GM12874 (cell line): Measurements from ENCODE around the gene SPATA20.
A peak's percentile ranks its signal among the peaks of the same experiment; 100 is the strongest.

Experiments used
- CTCF ChIP-seq: IDR thresholded peaks from 2 replicates; pipeline ENCODE4 v1.5.1; 2011; ENCODE audit warnings: low read depth, mild to moderate bottlenecking, control low read depth, low read length, moderate library complexity; ENCODE audit not compliant: insufficient read depth

The SPATA20 gene

GRCh38 chr17:50533185-50533584, 13.8 kb upstream of the SPATA20 start:
- TF ChIP-seq CTCF, result no peak

GRCh38 chr17:50533720-50534148, 13.2 kb upstream of the SPATA20 start:
- TF ChIP-seq CTCF, result no peak

GRCh38 chr17:50534222-50534978, 12.6 kb upstream of the SPATA20 start:
- TF ChIP-seq CTCF, result peak; percentile 31; the same call in 1 of the 2 replicates

- no peak for TF ChIP-seq CTCF
These were observed 12.0 kb upstream of the SPATA20 start for GRCh38 chr17:50534979-50535326.

GRCh38 chr17:50535407-50535806, 11.6 kb upstream of the SPATA20 start:
- TF ChIP-seq CTCF, result no peak

- no peak for TF ChIP-seq CTCF
These were observed 10.0 kb upstream of the SPATA20 start for GRCh38 chr17:50536683-50537646.
